SJCRH30 (cell line): ENCODE results near the gene WNT3A. TPM values are rescaled to one million over a fixed set of nuclear protein-coding genes. Genes with fewer than 3 reads are reported as not detected.

Source experiments
- DNase-seq, 2 experiments: peaks; one replicate each; pipeline ENCODE4 v3.0.0-alpha.2; 2015 to 2020
- H3K27ac ChIP-seq: fragments of 250-450 bp; sonication (Bioruptor Pico); 2 replicates; pipeline ENCODE4 v1.5.1; 2020; ENCODE audit warnings: mild to moderate bottlenecking, moderate library complexity
- H3K27me3 ChIP-seq: fragments of 250-450 bp; sonication (Bioruptor Pico); 2 replicates; pipeline ENCODE4 v1.5.1; 2020; ENCODE audit warnings: mild to moderate bottlenecking, moderate library complexity
- H3K36me3 ChIP-seq: fragments of 250-450 bp; sonication (Bioruptor Pico); 2 replicates; pipeline ENCODE4 v1.5.1; 2020; ENCODE audit warnings: mild to moderate bottlenecking, moderate library complexity
- H3K4me1 ChIP-seq: fragments of 250-450 bp; sonication (Bioruptor Pico); 2 replicates; pipeline ENCODE4 v1.5.1; 2020; ENCODE audit warnings: mild to moderate bottlenecking, moderate library complexity
- H3K4me3 ChIP-seq: fragments of 250-450 bp; sonication (Bioruptor Pico); 2 replicates; pipeline ENCODE4 v1.5.1; 2020; ENCODE audit warnings: mild to moderate bottlenecking, moderate library complexity
- H3K9me3 ChIP-seq: fragments of 250-450 bp; sonication (Bioruptor Pico); replicated peaks from 2 replicates; pipeline ENCODE4 v1.5.1; 2020; ENCODE audit warnings: mild to moderate bottlenecking, moderate library complexity
- total RNA-seq: library from RNA; depleted of rRNA; stranded (reverse); fragments of >200 nt; shearing (Covaris generic); gene quantifications from 2 replicates; pipeline ENCODE4 v1.2.3, GENCODE V29; 2014

Gene WNT3A
- total RNA-seq, 1 experiment from 2014 or later: not detected

DNA sequence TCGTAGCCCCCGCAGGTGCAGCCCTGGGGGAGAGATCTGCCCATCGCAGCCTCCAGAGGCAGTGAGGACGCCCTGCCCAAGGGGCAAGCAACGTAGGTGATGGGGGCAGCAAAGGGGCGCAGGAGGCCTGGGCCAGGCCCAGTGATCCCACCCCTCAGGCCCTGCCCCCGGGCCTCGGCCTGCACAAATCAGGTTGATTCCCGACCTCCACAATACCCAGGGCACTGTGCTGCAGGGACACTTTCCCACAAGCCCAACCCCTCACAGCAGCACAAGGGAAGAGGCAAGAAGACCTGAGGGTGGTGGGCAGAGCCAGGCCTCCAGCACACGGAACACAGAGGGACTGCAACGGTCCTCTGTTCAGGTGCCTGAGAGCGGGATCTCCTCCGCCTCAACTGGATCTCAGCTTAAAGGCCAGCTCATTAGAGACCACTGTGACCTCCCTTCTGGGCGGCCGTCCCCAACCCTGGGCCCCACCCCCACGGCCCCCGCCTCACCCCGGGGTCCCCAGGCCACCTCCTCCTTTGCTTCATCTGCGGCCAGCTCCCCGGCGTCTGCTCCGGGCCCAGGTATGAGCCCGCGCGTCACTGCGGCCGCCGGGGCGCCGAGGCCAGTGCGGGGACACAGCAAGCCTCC is 74.9 kb downstream of the WNT3A start:
- DNase-seq: peak; percentile 42 to 47
- Histone ChIP-seq H3K4me3 (peak overlapping the region; percentile 80), H3K36me3 (peaks cover 17% of the 10 kb centered on the region), H3K9me3 (no peaks in the 10 kb centered on the region), H3K27me3 (no peaks in the 10 kb centered on the region), H3K27ac (peak overlapping the region; percentile 83), H3K4me1 (peaks cover 17% of the 10 kb centered on the region; the same call in 1 of the 2 replicates)

DNA sequence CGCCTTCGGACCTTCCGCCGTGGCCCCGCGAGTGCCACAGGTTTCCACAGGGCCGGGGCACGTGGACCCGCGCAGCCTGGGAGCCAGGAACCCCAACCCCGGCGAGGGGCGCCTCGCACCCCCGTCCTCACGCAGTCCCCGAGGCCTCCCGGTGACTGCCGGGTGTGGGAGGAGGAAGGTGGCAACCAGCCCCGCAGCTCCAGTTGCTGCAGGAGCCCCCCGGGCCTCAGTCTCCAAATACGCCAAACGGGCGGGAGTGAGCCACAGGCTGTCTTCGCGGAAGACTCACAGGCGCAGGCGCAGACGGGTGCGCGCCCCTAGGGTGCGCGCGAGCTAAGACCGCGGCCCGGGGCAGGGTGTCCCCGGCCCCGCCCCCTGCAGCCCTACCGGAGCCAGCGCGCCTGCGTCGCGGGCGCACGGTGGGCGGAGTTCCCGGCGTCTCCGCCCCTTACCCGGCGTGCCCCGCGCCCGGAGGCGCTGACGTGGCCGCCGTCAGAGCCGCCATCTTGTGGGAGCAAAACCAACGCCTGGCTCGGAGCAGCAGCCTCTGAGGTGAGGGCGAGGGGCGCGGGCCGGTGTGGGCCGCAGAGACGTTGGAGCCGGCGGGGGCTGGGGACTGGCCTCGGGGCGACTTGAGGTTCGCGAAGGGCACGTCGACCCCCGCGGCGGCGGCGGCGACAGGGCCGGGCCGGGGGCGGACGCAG is 75.6 kb downstream of the WNT3A start, which contains the start of gene ARF1:
Gene ARF1 (plus strand): TSS at position 495 of the 704 bp plus-strand sequence. CDS start 14,407 bp downstream, outside the sequence.
- H3K27me3 ChIP-seq: no peaks in the 10 kb centered on the region
- peaks cover 17% of the 10 kb centered on the region; the same call in 1 of the 2 replicates for H3K4me1 ChIP-seq
- peaks cover 21% of the 10 kb centered on the region for H3K36me3 ChIP-seq
- H3K27ac ChIP-seq: peak within 1 kb of the TSS; percentile 83
- no peaks in the 10 kb centered on the region for H3K9me3 ChIP-seq
- peak within 1 kb of the TSS; percentile 80 for H3K4me3 ChIP-seq
- peak; percentile 92 to 96 for DNase-seq

DNA sequence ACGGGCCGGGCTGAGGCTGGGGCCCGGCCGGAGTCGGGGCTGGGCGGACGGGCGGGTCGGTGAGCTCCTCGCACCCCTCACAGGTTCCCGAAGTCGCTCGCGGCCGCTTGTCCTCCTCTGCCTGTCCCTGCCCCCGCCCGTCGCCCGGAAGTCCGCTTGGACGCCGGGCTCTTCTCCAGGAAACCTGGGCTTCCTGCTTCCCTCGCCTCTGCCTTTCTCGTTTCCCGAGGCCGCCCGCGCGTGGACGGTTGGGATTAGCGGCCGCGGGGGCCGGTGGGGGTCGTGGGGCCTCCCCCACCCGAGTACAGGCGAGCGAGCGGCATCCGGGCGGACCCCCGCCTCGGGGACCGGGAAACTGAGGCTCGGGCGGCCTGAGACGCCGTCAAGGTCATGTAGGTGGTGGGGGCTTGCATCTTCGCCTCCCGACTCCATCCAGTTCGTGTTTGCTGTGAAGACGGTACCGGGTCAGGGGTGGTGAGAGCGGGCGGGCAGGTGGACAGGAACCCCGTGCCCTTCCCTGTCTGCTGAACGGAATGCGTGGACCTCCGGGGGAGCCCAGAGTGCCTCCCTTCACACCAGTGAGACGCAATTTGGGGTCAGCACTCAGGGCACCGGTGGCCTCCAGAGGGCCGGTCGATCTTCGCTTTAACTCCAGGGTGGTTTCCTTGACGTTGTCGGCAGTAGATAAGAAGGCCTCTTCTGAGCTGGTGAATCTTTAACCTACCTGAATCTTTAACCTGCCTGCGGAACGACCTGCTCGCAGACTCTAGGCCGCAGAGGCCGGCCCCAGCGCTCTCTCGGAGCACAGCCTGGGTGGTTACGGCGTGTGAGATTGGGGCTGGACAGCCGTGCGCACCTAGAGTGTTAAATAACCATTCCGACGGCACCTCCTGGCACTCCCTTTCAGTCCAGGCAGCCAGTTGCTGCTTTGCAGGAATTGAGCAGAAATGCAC is 76.4 kb downstream of the WNT3A start:
- Histone ChIP-seq H3K36me3 (peaks cover 28% of the 10 kb centered on the region), H3K27ac (peak overlapping the region; percentile 83), H3K4me3 (peak overlapping the region; percentile 80), H3K9me3 (no peaks in the 10 kb centered on the region), H3K4me1 (peaks cover 17% of the 10 kb centered on the region; the same call in 1 of the 2 replicates), H3K27me3 (no peaks in the 10 kb centered on the region)
- peak; percentile 42 to 46 for DNase-seq

DNA sequence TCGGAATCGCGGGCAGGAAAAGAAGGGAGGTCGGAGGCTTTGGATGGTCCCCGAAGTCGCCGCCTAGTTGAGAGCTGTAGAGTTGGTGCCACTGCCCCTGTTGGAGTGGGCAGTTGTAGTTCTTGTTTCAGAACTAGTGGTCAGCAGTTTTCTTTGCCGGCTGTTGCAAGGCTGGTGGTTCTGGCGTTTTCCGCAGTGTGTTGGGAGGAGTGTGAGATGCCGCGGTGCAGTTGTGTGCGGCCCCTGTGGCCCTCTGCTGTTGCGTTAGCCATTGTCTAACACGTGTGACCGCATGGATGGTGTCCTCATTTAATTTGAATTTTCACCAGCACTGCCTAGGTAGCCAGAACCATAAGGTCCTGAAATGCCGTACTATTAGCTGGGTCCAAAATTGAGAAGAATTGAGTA is 77.1 kb downstream of the WNT3A start:
- Histone ChIP-seq H3K4me1 (peaks cover 17% of the 10 kb centered on the region; the same call in 1 of the 2 replicates), H3K9me3 (no peaks in the 10 kb centered on the region), H3K36me3 (peaks cover 33% of the 10 kb centered on the region), H3K27me3 (no peaks in the 10 kb centered on the region), H3K27ac (peak overlapping the region; percentile 83), H3K4me3 (peak overlapping the region; percentile 80)
- DNase-seq: no peak

DNA sequence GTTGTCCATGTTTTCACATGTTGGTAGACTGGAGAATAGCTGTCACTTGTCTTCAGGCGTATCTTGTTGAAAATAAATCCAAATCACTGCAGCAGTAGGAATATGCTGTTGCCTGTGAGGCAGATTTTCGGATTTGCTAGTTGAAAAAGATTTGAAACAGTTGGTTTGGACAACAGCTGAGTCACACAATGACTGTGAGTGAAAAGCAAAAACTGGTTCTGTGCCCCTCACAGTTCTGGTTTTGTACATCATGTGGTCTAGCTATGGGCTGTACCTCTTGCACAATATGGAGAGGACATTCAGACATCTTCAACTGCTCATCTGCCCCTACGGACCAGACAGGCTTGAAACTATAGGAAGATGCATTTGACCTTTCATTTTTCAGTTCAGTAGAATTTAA is 77.5 kb downstream of the WNT3A start:
- peaks cover 17% of the 10 kb centered on the region; the same call in 1 of the 2 replicates for H3K4me1 ChIP-seq
- no peaks in the 10 kb centered on the region for H3K27me3 ChIP-seq
- no peaks in the 10 kb centered on the region for H3K9me3 ChIP-seq
- no peak for DNase-seq
- H3K36me3 ChIP-seq: peaks cover 33% of the 10 kb centered on the region
- peak overlapping the region; percentile 80 for H3K4me3 ChIP-seq
- peak overlapping the region; percentile 83 for H3K27ac ChIP-seq

DNA sequence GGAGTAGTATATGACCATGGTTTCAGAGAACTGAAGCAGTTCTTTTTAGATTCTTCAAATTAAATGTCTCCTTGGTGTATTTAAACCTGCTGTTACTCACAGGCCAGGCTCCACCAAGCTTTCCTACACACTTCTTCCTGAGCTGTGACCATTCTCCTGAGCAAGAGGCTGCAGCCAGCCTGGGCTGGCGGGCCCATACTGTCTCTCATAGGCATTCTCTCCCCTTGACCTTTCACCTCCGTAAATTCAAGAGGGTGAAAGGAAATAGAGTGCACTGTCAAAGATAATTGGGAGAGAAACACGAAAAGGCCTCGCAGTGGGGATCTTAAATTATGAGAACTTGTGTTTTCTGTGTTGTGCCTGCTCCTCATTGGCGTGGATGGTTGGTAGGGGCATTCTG is 78.0 kb downstream of the WNT3A start:
- Histone ChIP-seq H3K27ac (peak overlapping the region; percentile 83), H3K4me1 (peaks cover 17% of the 10 kb centered on the region; the same call in 1 of the 2 replicates), H3K4me3 (no peak overlapping the region), H3K27me3 (no peaks in the 10 kb centered on the region), H3K36me3 (peaks cover 35% of the 10 kb centered on the region), H3K9me3 (no peaks in the 10 kb centered on the region)
- no peak for DNase-seq

DNA sequence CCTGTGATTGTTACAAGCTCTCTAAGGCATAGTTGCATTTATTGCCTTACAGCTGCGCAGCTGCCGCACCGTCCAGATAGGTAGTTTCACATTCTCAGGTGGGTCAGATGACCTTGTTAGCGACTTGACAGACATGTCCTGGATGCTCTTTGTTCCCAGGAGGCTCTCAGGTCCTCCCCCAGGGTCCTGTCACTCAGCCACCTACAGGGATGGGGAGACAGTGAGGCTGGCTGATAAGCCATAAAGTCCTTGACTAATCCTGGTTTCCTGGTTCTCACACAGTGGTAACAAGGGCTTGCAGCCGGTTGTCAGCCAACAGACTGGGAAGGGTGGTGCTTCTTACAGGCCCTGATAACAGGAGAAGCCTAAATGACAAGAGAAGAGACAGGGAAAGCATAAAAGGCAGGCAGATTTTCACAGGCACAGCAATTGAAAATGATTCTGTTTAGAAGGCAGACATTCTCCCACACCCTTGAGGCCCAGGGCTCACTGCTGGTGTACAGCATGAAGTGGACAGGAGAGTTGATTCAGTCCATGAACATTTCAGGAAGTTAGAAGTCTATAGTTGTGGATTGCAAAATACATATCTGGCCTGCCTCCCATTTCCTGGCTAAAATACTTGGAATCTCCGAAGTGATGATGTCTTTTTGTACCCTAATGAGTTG is 78.6 kb downstream of the WNT3A start:
- Histone ChIP-seq H3K4me1 (peaks cover 23% of the 10 kb centered on the region; the same call in 1 of the 2 replicates), H3K27me3 (no peaks in the 10 kb centered on the region), H3K4me3 (no peak overlapping the region), H3K9me3 (no peaks in the 10 kb centered on the region), H3K36me3 (peaks cover 39% of the 10 kb centered on the region), H3K27ac (peak overlapping the region; percentile 83)
- peak; percentile 61 for DNase-seq

DNA sequence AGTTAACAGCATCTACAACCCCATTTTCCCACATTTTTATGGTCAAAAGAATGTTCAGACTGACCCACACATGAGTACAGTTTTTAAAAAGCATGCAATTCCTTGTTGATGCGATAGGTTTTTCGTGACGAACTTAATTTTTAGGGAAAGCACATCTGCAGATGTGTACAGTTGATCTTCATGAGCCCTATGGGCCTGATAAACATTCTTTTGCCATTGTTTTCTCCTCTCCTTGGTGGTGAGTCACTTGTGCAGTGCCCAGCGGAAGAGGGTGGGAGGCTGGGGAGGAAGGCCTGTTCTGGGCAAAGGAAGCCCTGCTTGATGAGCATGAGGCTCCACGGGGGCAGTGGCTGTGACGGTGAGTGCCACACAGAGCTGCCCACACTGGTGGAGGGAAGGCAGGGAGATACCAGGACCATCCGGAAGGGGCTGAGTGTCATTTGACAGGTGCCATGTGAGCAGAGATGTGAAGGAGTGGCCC is 81.0 kb downstream of the WNT3A start:
- H3K27me3 ChIP-seq: no peaks in the 10 kb centered on the region
- H3K9me3 ChIP-seq: no peaks in the 10 kb centered on the region; the same call in 1 of the 2 replicates
- DNase-seq: no peak
- no peak overlapping the region for H3K27ac ChIP-seq
- H3K36me3 ChIP-seq: peaks cover 62% of the 10 kb centered on the region
- no peak overlapping the region for H3K4me3 ChIP-seq
- peaks cover 25% of the 10 kb centered on the region; the same call in 1 of the 2 replicates for H3K4me1 ChIP-seq

DNA sequence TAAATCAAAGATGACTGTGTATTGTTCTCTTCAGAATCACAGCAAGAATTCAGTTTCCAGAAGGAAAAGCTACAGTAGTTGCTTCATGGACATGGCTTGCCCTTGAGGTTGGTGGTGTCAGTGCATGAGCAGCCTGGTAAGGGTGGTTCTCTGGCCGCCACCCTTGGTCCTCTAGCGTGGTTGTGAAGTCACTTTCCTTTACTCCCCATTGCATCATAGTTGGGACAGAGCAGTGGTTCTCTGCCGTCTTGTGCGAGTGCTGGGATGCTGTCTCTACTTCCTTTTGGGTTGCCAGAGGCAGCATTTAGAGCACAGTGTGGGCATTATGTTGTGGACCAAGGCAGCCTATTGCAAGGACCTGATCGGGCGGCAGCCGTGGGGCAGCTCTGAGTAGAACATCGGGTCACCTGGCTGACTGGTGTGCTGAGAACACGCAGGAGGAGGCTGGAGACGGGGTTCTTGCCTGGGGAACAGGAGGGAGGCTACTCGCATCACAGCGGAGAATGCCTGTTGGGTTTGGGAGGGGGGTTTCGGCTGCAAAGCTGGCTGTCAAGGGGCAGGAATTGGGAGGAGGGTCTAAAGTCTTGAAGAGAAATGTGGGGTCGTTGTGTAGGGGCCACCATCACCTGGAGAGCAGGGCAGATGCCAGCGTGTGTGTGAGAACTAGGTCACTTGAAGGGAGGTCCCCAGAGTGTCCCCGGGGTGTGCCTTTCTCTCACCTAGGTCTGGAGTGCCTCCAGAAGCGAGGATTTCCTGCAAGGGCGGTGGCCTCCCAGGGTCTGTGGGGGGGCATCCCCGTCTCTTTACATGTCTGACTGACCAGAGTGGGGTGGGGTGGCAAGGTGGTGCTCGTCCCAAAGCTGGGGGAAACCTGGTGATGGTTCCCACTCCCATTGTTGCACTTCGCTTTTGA is 82.0 kb downstream of the WNT3A start:
- Histone ChIP-seq H3K4me3 (no peak overlapping the region), H3K36me3 (peaks cover 66% of the 10 kb centered on the region)

DNA sequence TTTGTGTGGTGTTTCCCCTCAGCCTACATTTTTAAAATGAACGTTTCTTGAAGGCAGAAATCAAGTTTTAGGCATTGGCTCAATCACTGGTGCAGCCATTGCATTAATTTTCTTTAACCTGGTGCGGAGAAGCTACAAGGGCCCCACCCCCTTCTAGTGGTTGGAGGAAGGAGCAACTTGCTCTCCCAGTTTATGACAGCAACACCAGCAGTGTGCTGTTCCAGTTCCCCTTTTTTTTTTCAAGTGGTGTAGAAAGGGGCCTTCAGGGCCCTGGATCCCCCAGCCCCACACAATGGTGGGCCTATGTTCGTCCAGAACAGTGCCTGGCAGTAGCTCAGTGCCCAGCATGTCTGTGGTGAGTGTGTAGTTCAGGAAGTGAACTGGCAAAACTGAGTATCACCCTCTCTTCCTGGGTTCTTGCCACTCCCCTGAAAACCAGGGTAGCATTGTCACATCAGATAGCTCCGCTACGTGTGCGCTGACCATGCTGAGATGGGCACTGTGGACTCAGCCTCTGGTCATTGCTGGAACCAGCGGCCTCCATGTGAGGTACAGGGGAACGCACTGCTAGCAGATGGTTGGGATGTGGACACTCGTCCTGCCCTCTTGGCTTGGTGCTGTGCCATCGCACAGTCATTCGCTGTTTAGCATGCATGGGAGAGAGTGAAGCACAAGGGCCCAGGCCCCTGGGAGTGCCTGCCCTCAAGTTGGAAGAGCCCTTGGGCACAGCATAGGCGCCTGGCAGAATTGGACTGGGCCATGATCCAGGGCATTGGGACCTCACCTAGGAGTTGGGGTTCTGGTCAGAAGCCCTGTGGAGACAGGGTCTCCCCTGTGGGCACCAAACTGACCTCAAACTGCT is 83.0 kb downstream of the WNT3A start:
- no peak overlapping the region for H3K4me3 ChIP-seq
- no peaks in the 10 kb centered on the region for H3K27me3 ChIP-seq
- no peak overlapping the region for H3K27ac ChIP-seq
- peaks cover 61% of the 10 kb centered on the region for H3K36me3 ChIP-seq
- peaks cover under 1% of the 10 kb centered on the region; the same call in 1 of the 2 replicates for H3K9me3 ChIP-seq
- H3K4me1 ChIP-seq: peaks cover 20% of the 10 kb centered on the region; the same call in 1 of the 2 replicates
- peak in 1 of 2 experiments; percentile 3 for DNase-seq

More for the DNA sequence above, 82.0 kb downstream of the WNT3A start:
- no peaks in the 10 kb centered on the region; the same call in 1 of the 2 replicates for H3K9me3 ChIP-seq
- peaks cover 25% of the 10 kb centered on the region; the same call in 1 of the 2 replicates for H3K4me1 ChIP-seq
- H3K27me3 ChIP-seq: no peaks in the 10 kb centered on the region
- H3K27ac ChIP-seq: no peak overlapping the region
- no peak for DNase-seq

DNA sequence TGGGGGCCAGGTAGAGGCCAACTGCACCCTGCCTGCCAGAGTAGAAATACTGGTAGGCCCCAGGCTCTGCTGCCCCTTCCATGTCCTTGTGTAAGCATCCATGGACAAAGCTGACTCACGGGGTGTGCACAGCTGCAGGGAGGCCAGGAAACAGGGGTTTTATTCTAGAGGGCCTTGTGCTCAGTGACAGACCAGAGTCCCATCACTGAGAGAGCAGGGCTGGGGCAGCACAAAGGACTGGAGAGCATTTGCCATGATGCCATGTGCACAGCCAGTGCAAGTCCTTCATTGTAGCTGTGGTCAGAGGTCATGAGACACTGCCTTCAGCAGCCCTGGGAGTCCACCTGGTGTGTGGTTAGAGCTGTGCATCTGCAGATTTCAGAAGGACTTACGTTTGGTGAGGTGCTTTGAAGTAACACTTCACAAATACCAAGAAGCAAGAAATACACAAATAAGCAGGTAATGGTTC is 83.8 kb downstream of the WNT3A start:
- no peak overlapping the region for H3K27ac ChIP-seq
- peak in 1 of 2 experiments; percentile 27 for DNase-seq
- peaks cover 12% of the 10 kb centered on the region; the same call in 1 of the 2 replicates for H3K4me1 ChIP-seq
- H3K4me3 ChIP-seq: no peak overlapping the region
- no peaks in the 10 kb centered on the region for H3K27me3 ChIP-seq
- H3K9me3 ChIP-seq: peaks cover 6% of the 10 kb centered on the region; the same call in 1 of the 2 replicates
- peaks cover 65% of the 10 kb centered on the region for H3K36me3 ChIP-seq

DNA sequence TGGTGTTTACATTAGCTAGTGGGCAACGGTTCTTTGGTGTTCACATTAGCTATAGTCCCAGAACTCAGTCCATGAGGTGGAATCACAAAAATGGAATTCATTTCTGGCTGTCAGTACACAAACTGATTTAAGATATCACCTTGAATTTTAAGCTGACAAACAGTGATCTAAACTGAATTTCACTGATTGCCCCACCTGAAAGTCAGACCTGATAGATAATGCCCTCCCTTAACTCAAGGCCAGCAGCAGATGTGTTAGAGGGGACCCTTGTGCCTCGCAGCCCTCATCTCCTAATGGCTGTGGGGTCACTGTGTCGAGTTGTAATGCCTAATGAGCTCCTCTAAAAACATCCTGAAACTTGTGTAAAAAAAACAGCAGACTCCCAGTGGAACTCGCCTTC is 84.3 kb downstream of the WNT3A start:
- Histone ChIP-seq H3K27me3 (no peaks in the 10 kb centered on the region), H3K4me1 (peaks cover 8% of the 10 kb centered on the region; the same call in 1 of the 2 replicates), H3K4me3 (no peak overlapping the region), H3K27ac (no peak overlapping the region), H3K36me3 (peaks cover 65% of the 10 kb centered on the region), H3K9me3 (peaks cover 6% of the 10 kb centered on the region; the same call in 1 of the 2 replicates)
- no peak for DNase-seq
